Neutrophil (primary cell): ENCODE measurements around the gene IFRD1.
"Not testable (repeated sequence)": the region's sequence is repeated elsewhere in the genome, so short reads cannot be mapped to it uniquely, and the experiment has no call there.

Source experiments
- H3K27ac ChIP-seq: fragments of 200-600 bp; sonication (generic); 2 replicates; pipeline ENCODE4 v1.5.1; 2016; ENCODE audit warnings: mild to moderate bottlenecking, moderate library complexity
- H3K27me3 ChIP-seq: fragments of 200-600 bp; sonication (generic); 2 replicates; pipeline ENCODE4 v1.6.0; 2016; ENCODE audit warnings: mild to moderate bottlenecking
- H3K36me3 ChIP-seq: fragments of 200-600 bp; sonication (generic); 2 replicates; pipeline ENCODE4 v1.5.1; 2017
- H3K4me1 ChIP-seq, 2 experiments: fragments of 200-600 bp in 1 of 2; sonication (generic) in 1 of 2; 1 replicate in 1 of 2; 2 replicates in 1 of 2; pipeline versions ENCODE4 v1.5.1 to v1.6.1; 2013 to 2016; ENCODE audit warnings: low read depth in 1 of 2, low read length in 1 of 2, mild to moderate bottlenecking in 1 of 2, moderate library complexity in 1 of 2; ENCODE audit not compliant: control insufficient read depth in 1 of 2, insufficient read depth in 1 of 2
- H3K4me3 ChIP-seq, 2 experiments: fragments of 200-600 bp in 1 of 2; sonication (generic) in 1 of 2; 1 replicate in 1 of 2; 2 replicates in 1 of 2; pipeline ENCODE4 v1.5.1; 2013 to 2016; ENCODE audit warnings: low read depth in 1 of 2, low read length in 1 of 2, mild to moderate bottlenecking in 1 of 2, moderate library complexity in 1 of 2
- H3K9me3 ChIP-seq: fragments of 200-600 bp; sonication (generic); 2 replicates; pipeline ENCODE4 v1.5.1; 2016
- CTCF ChIP-seq: fragments of 200-600 bp; sonication (generic); IDR thresholded peaks from 2 replicates; pipeline ENCODE4 v1.5.1; 2016; ENCODE audit warnings: antibody characterized with exemption

The IFRD1 gene

GRCh38 chr7:112450807-112451761, 824 bp downstream of the IFRD1 start:
- Histone ChIP-seq H3K36me3 (peaks cover 20% of the 10 kb centered on the region), H3K4me1 (peaks cover 73 to 74% of the 10 kb centered on the region in 2 experiments), H3K4me3 (peak overlapping the region; percentile 94 to 96), H3K9me3 (no peaks in the 10 kb centered on the region), H3K27me3 (no peaks in the 10 kb centered on the region), H3K27ac (peak overlapping the region; percentile 93)
- no peak for TF ChIP-seq CTCF

- Histone ChIP-seq H3K9me3 (no peaks in the 10 kb centered on the region), H3K4me3 (peak overlapping the region; percentile 94 to 96), H3K27ac (peak overlapping the region; percentile 93), H3K27me3 (no peaks in the 10 kb centered on the region), H3K4me1 (peaks cover 61 to 62% of the 10 kb centered on the region in 2 experiments), H3K36me3 (peaks cover 32% of the 10 kb centered on the region)
- TF ChIP-seq CTCF, result no peak
Measured at GRCh38 chr7:112452102-112452888, 2.0 kb downstream of the IFRD1 start.

GRCh38 chr7:112453505-112454171, 3.4 kb downstream of the IFRD1 start:
- H3K36me3 ChIP-seq, result peaks cover 45% of the 10 kb centered on the region
- no peaks in the 10 kb centered on the region for H3K9me3 ChIP-seq
- H3K27ac ChIP-seq, result peak overlapping the region; percentile 93
- TF ChIP-seq CTCF, result no peak
- H3K4me3 ChIP-seq, result peak overlapping the region; percentile 94 to 96
- H3K4me1 ChIP-seq, result peaks cover 48 to 49% of the 10 kb centered on the region in 2 experiments
- H3K27me3 ChIP-seq, result no peaks in the 10 kb centered on the region

GRCh38 chr7:112454191-112454590, 3.9 kb downstream of the IFRD1 start:
- not testable (repeated sequence) for H3K9me3 ChIP-seq, H3K27me3 ChIP-seq
- peaks cover 51% of the 10 kb centered on the region for H3K36me3 ChIP-seq
- peak overlapping the region in 1 of 2 experiments; percentile 94 for H3K4me3 ChIP-seq
- peaks cover 42 to 43% of the 10 kb centered on the region in 2 experiments for H3K4me1 ChIP-seq
- H3K27ac ChIP-seq, result peak overlapping the region; percentile 93

GRCh38 chr7:112459645-112460044, 9.4 kb downstream of the IFRD1 start:
- H3K36me3 ChIP-seq, result peaks cover 97% of the 10 kb centered on the region

More at GRCh38 chr7:112459645-112460044, 9.4 kb downstream of the IFRD1 start:
- Histone ChIP-seq H3K4me1 (peaks cover 21 to 38% of the 10 kb centered on the region in 2 experiments), H3K27me3 (no peaks in the 10 kb centered on the region), H3K9me3 (no peaks in the 10 kb centered on the region), H3K27ac (no peak overlapping the region), H3K4me3 (no peak overlapping the region)
- TF ChIP-seq CTCF, result no peak
